Astrocyte (in vitro differentiated cells and primary cell): Measurements from ENCODE around the gene MAPKAP1.

Source experiments
- EZH2 ChIP-seq: IDR thresholded peaks from 2 replicates; pipeline ENCODE4 v1.6.1; 2012; ENCODE audit warnings: mild to moderate bottlenecking, low read length, inconsistent platforms; ENCODE audit not compliant: insufficient read depth
- TF ChIP-seq, protein P1 (sequence below): IDR thresholded peaks from 2 replicates; pipeline ENCODE4 v1.5.1; 2011; ENCODE audit warnings: low read depth, mild to moderate bottlenecking, inconsistent platforms, low read length, moderate library complexity; ENCODE audit not compliant: insufficient read depth

GRCh38 chr9:125629446-125629845, 77.6 kb downstream of the MAPKAP1 start:
- TF ChIP-seq, protein P1, sequence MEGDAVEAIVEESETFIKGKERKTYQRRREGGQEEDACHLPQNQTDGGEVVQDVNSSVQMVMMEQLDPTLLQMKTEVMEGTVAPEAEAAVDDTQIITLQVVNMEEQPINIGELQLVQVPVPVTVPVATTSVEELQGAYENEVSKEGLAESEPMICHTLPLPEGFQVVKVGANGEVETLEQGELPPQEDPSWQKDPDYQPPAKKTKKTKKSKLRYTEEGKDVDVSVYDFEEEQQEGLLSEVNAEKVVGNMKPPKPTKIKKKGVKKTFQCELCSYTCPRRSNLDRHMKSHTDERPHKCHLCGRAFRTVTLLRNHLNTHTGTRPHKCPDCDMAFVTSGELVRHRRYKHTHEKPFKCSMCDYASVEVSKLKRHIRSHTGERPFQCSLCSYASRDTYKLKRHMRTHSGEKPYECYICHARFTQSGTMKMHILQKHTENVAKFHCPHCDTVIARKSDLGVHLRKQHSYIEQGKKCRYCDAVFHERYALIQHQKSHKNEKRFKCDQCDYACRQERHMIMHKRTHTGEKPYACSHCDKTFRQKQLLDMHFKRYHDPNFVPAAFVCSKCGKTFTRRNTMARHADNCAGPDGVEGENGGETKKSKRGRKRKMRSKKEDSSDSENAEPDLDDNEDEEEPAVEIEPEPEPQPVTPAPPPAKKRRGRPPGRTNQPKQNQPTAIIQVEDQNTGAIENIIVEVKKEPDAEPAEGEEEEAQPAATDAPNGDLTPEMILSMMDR, result no peak
- TF ChIP-seq EZH2, result no peak
